H9 (cell line): ENCODE results near the gene CAVIN2. TPM values are rescaled to one million over a fixed set of nuclear protein-coding genes. Genes with fewer than 3 reads are reported as not detected.

ENCODE experiments used
- DNase-seq: peaks from one replicate; pipeline ENCODE4 v3.0.0-alpha.2; 2017
- H2AFZ ChIP-seq: one replicate; pipeline ENCODE4 v1.6.1; 2013; ENCODE audit warnings: mild to moderate bottlenecking, low read length, control low read depth, moderate library complexity
- H2AK5ac ChIP-seq: 2 replicates; pipeline ENCODE4 v1.6.1; 2013; ENCODE audit warnings: low read length, control low read depth, mixed read lengths; ENCODE audit not compliant: insufficient read length
- H2BK120ac ChIP-seq: one replicate; pipeline ENCODE4 v1.6.1; 2013; ENCODE audit warnings: low read depth, mild to moderate bottlenecking, low read length, control low read depth, inconsistent platforms; ENCODE audit not compliant: poor library complexity, severe bottlenecking
- H2BK12ac ChIP-seq: 2 replicates; pipeline ENCODE4 v1.6.1; 2013; ENCODE audit warnings: low read length, control low read depth, mixed read lengths, low read depth; ENCODE audit not compliant: insufficient read length
- H2BK15ac ChIP-seq: 2 replicates; pipeline ENCODE4 v1.6.1; 2013; ENCODE audit warnings: low read depth, low read length, control low read depth
- H2BK20ac ChIP-seq: one replicate; pipeline ENCODE4 v1.6.1; 2013; ENCODE audit warnings: low read depth, mild to moderate bottlenecking, low read length, control low read depth, inconsistent platforms; ENCODE audit not compliant: poor library complexity, severe bottlenecking
- H2BK5ac ChIP-seq: 2 replicates; pipeline ENCODE4 v1.6.1; 2013; ENCODE audit warnings: low read length, control low read depth, mixed read lengths; ENCODE audit not compliant: insufficient read length
- H3K14ac ChIP-seq: 2 replicates; pipeline ENCODE4 v1.6.1; 2013; ENCODE audit warnings: low read length, control low read depth; ENCODE audit not compliant: insufficient read depth
- H3K18ac ChIP-seq: 2 replicates; pipeline ENCODE4 v1.6.1; 2013; ENCODE audit warnings: low read depth, mild to moderate bottlenecking, mixed read lengths, low read length, control low read depth; ENCODE audit not compliant: insufficient read length
- H3K23ac ChIP-seq: 2 replicates; pipeline ENCODE4 v1.6.1; 2013; ENCODE audit warnings: low read length, control low read depth, mixed read lengths, low read depth; ENCODE audit not compliant: insufficient read length
- H3K23me2 ChIP-seq: 2 replicates; pipeline ENCODE4 v1.6.1; 2013; ENCODE audit warnings: low read depth, mild to moderate bottlenecking, mixed read lengths, low read length, control low read depth; ENCODE audit not compliant: insufficient read length, poor library complexity, severe bottlenecking
- H3K27ac ChIP-seq: 2 replicates; pipeline ENCODE4 v1.5.1; 2013; ENCODE audit warnings: low read length, control low read depth, mixed read lengths, low read depth; ENCODE audit not compliant: insufficient read length
- H3K27me3 ChIP-seq: 2 replicates; pipeline ENCODE4 v1.6.1; 2013; ENCODE audit warnings: low read length, control low read depth, inconsistent platforms; ENCODE audit not compliant: insufficient read depth
- H3K4ac ChIP-seq: 2 replicates; pipeline ENCODE4 v1.6.1; 2013; ENCODE audit warnings: low read depth, mild to moderate bottlenecking, control low read depth, inconsistent platforms, low read length, moderate library complexity
- H3K4me1 ChIP-seq: 2 replicates; pipeline ENCODE4 v1.6.1; 2013; ENCODE audit warnings: low read length, control low read depth, inconsistent platforms; ENCODE audit not compliant: insufficient read depth
- H3K4me2 ChIP-seq: 2 replicates; pipeline ENCODE4 v1.6.1; 2013; ENCODE audit warnings: low read length, control low read depth, mixed read lengths; ENCODE audit not compliant: insufficient read length, insufficient read depth
- H3K56ac ChIP-seq: 2 replicates; pipeline ENCODE4 v1.6.1; 2013; ENCODE audit warnings: low read depth, mild to moderate bottlenecking, mixed read lengths, low read length, control low read depth; ENCODE audit not compliant: insufficient read length
- H3K79me1 ChIP-seq: 2 replicates; pipeline ENCODE4 v1.6.1; 2013; ENCODE audit warnings: low read depth, mild to moderate bottlenecking, moderate library complexity, low read length, control low read depth, inconsistent platforms; ENCODE audit not compliant: insufficient read depth, poor library complexity, severe bottlenecking
- H3K79me2 ChIP-seq: 2 replicates; pipeline ENCODE4 v1.6.1; 2013; ENCODE audit warnings: low read length, control low read depth, inconsistent platforms; ENCODE audit not compliant: insufficient read depth
- H3K9ac ChIP-seq: 2 replicates; pipeline ENCODE4 v1.6.1; 2013; ENCODE audit warnings: low read length, control low read depth, mixed read lengths; ENCODE audit not compliant: insufficient read length; ENCODE audit errors: extremely low read depth
- H3K9me3 ChIP-seq: one replicate; pipeline ENCODE4 v1.6.1; 2013; ENCODE audit warnings: low read depth, low read length, inconsistent platforms; ENCODE audit not compliant: control insufficient read depth
- H3T11ph ChIP-seq: one replicate; pipeline ENCODE4 v1.6.1; 2013; ENCODE audit warnings: mild to moderate bottlenecking, low read length, control low read depth, inconsistent platforms
- H4K20me1 ChIP-seq: one replicate; pipeline ENCODE4 v1.6.1; 2013; ENCODE audit not compliant: control insufficient read depth, insufficient read length, insufficient read depth
- H4K5ac ChIP-seq: 2 replicates; pipeline ENCODE4 v1.6.1; 2013; ENCODE audit warnings: low read depth, mild to moderate bottlenecking, mixed read lengths, low read length, control low read depth; ENCODE audit not compliant: insufficient read length
- H4K8ac ChIP-seq: replicated peaks from 2 replicates; pipeline ENCODE4 v1.6.1; 2013; ENCODE audit warnings: low read length, control low read depth, mixed read lengths, low read depth; ENCODE audit not compliant: insufficient read length
- H4K91ac ChIP-seq: 2 replicates; pipeline ENCODE4 v1.6.1; 2013; ENCODE audit warnings: low read depth, mild to moderate bottlenecking, moderate library complexity, mixed read lengths, low read length, control low read depth; ENCODE audit not compliant: insufficient read length
- H3K27ac Mint-ChIP-seq, 3 experiments: 2 replicates in 2 of 3; 3 replicates in 1 of 3; pipeline ENCODE4 v1.8.0; 2020 to 2021; ENCODE audit warnings: mixed read lengths in 3 of 3, mild to moderate bottlenecking in 1 of 3, moderate library complexity in 1 of 3
- H3K27me3 Mint-ChIP-seq: 2 replicates; pipeline ENCODE4 v1.8.0; 2021; ENCODE audit warnings: low read depth, mild to moderate bottlenecking, moderate library complexity, mixed read lengths
- H3K36me3 Mint-ChIP-seq, 3 experiments: 2 replicates in 2 of 3; 3 replicates in 1 of 3; pipeline ENCODE4 v1.8.0; 2020 to 2021; ENCODE audit warnings: low read depth in 3 of 3, mixed read lengths in 3 of 3; ENCODE audit not compliant: insufficient read depth in 1 of 3
- H3K4me1 Mint-ChIP-seq, 2 experiments: 2 replicates each; pipeline ENCODE4 v1.8.0; 2020; ENCODE audit warnings: mixed read lengths in 2 of 2
- H3K4me3 Mint-ChIP-seq, 2 experiments: 2 replicates in 1 of 2; 3 replicates in 1 of 2; pipeline ENCODE4 v1.8.0; 2020 to 2021; ENCODE audit warnings: mild to moderate bottlenecking in 2 of 2, mixed read lengths in 2 of 2, moderate library complexity in 1 of 2
- H3K9me3 Mint-ChIP-seq, 2 experiments: 2 replicates in 1 of 2; 3 replicates in 1 of 2; pipeline ENCODE4 v1.8.0; 2020; ENCODE audit warnings: mild to moderate bottlenecking in 2 of 2, mixed read lengths in 2 of 2, moderate library complexity in 1 of 2
- CTCF ChIP-seq: fragments of 200-600 bp; sonication (generic); conservative IDR thresholded peaks from 3 replicates; pipeline ENCODE4 v1.8.0; 2021; ENCODE audit warnings: antibody characterized with exemption, mild to moderate bottlenecking
- WGBS: extraction: QIAGEN DNeasy Blood & Tissue Kit; methylation state at CpG from one replicate; pipeline ENCODE4 v1.1.7; 2013; ENCODE audit warnings: missing lambda C conversion rate, low lambda C conversion rate, mixed read lengths; ENCODE audit not compliant: insufficient read length; ENCODE audit errors: extremely low coverage; 5-methylcytosine and 5-hydroxymethylcytosine counted together
- total RNA-seq: library from RNA; stranded (reverse); gene quantifications from 2 replicates; pipeline ENCODE4 v1.2.1, GENCODE V29; 2021

Gene CAVIN2
- total RNA-seq, 1 experiment from 2014 or later, result not detected

DNA sequence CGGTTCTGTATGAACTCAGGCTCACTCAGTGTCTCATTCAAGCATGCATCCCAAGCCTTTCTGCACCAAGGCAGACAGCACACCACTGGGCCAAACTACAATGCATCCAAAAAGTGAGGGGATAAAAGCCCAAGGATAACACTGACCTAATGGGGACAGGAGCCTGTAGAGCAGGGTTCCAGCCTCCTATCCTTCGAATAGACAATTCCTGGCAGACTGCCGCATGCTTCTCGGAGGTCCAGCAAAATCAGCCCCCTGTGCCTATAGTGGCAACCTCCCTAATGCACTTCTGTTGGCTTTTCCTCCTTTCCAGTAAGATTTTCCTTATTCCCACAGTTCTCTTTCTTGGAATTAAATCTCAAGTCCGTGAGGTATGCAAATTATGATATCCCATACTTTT lies 44.8 kb upstream of the CAVIN2 start:
- Histone ChIP-seq H2BK12ac (no peak overlapping the region), H4K20me1 (no peaks in the 10 kb centered on the region), H2AK5ac (no peak overlapping the region), H4K5ac (no peak overlapping the region), H3K4me1 (no peaks in the 10 kb centered on the region), H2BK15ac (no peak overlapping the region), H3K79me1 (no peaks in the 10 kb centered on the region), H2BK5ac (no peak overlapping the region), H2AFZ (no peak overlapping the region), H3K9ac (no peak overlapping the region), H3K56ac (no peak overlapping the region), H3K27ac (no peak overlapping the region), H3K27me3 (no peaks in the 10 kb centered on the region), H4K91ac (no peak overlapping the region), H3K4ac (no peak overlapping the region), H3K4me2 (no peak overlapping the region), H3K9me3 (no peaks in the 10 kb centered on the region), H2BK120ac (no peak overlapping the region), H3K79me2 (no peaks in the 10 kb centered on the region), H3K18ac (no peak overlapping the region), H2BK20ac (no peak overlapping the region), H3K14ac (no peak overlapping the region), H3K23ac (no peak overlapping the region), H3K23me2 (no peaks in the 10 kb centered on the region), H4K8ac (no peak overlapping the region), H3T11ph (no peak overlapping the region)
- no peaks in the 10 kb centered on the region for H3K4me1 Mint-ChIP-seq
- H3K9me3 Mint-ChIP-seq, result peaks cover 4 to 9% of the 10 kb centered on the region in 2 experiments; a peak in 4 of 5 replicates
- H3K27ac Mint-ChIP-seq, result no peak overlapping the region
- H3K4me3 Mint-ChIP-seq, result no peak overlapping the region
- DNase-seq, result no peak
- peaks cover 0 to 11% (median 2%) of the 10 kb centered on the region in 3 experiments; a peak in 3 of 7 replicates for H3K36me3 Mint-ChIP-seq
- no peaks in the 10 kb centered on the region for H3K27me3 Mint-ChIP-seq
- TF ChIP-seq CTCF, result no peak
- WGBS, result no CpG with 5 or more reads among the region's 5 CpGs
